HEK293 (cell line): ENCODE measurements around the gene FGR.

Experiments used
- IKZF3 ChIP-seq: fragments of 450-650 bp; IDR thresholded peaks from 2 replicates; pipeline ENCODE4 v1.5.0; 2018; ENCODE audit warnings: missing biosample characterization, mild to moderate bottlenecking, missing genetic modification characterization, moderate library complexity
- KLF16 ChIP-seq: fragments of 450-650 bp; formaldehyde crosslinking; IDR thresholded peaks from 2 replicates; pipeline ENCODE4 v1.5.1; 2017; ENCODE audit warnings: missing biosample characterization, missing genetic modification characterization
- KLF9 ChIP-seq: fragments of 450-650 bp; formaldehyde crosslinking; IDR thresholded peaks from 2 replicates; pipeline ENCODE4 v1.5.1; 2016; ENCODE audit warnings: missing biosample characterization, missing genetic modification characterization, low read depth
- MYNN ChIP-seq: fragments of 450-650 bp; formaldehyde crosslinking; IDR thresholded peaks from 2 replicates; pipeline ENCODE4 v1.5.1; 2016; ENCODE audit warnings: missing biosample characterization, missing genetic modification characterization, borderline replicate concordance
- PATZ1 ChIP-seq: fragments of 450-650 bp; formaldehyde crosslinking; IDR thresholded peaks from 2 replicates; pipeline ENCODE4 v1.5.1; 2016; ENCODE audit warnings: missing biosample characterization, missing genetic modification characterization
- ZBTB17 ChIP-seq: fragments of 450-650 bp; formaldehyde crosslinking; IDR thresholded peaks from 2 replicates; pipeline ENCODE4 v1.5.1; 2016; ENCODE audit warnings: missing biosample characterization, missing genetic modification characterization
- ZBTB26 ChIP-seq: fragments of 450-650 bp; formaldehyde crosslinking; optimal IDR thresholded peaks from 2 replicates; pipeline ENCODE3; 2016; ENCODE audit warnings: missing biosample characterization, mild to moderate bottlenecking, missing genetic modification characterization
- ZFP69B ChIP-seq: fragments of 450-650 bp; formaldehyde crosslinking; IDR thresholded peaks from 2 replicates; pipeline ENCODE4 v1.5.1; 2016; ENCODE audit warnings: missing biosample characterization, missing genetic modification characterization
- ZNF148 ChIP-seq: fragments of 450-650 bp; formaldehyde crosslinking; IDR thresholded peaks from 2 replicates; pipeline ENCODE4 v1.5.0; 2017; ENCODE audit warnings: missing biosample characterization, missing genetic modification characterization, borderline replicate concordance
- ZNF280C ChIP-seq: fragments of 450-650 bp; formaldehyde crosslinking; IDR thresholded peaks from 2 replicates; pipeline ENCODE4 v1.5.1; 2016; ENCODE audit warnings: missing biosample characterization, missing genetic modification characterization
- ZNF292 ChIP-seq: fragments of 450-650 bp; formaldehyde crosslinking; IDR thresholded peaks from 2 replicates; pipeline ENCODE4 v1.5.1; 2016; ENCODE audit warnings: low read depth, missing biosample characterization, missing genetic modification characterization, borderline replicate concordance
- ZNF398 ChIP-seq: fragments of 450-650 bp; formaldehyde crosslinking; IDR thresholded peaks from 2 replicates; pipeline ENCODE4 v1.5.1; 2017; ENCODE audit warnings: missing biosample characterization, missing genetic modification characterization
- ZNF426 ChIP-seq: fragments of 450-650 bp; formaldehyde crosslinking; IDR thresholded peaks from 2 replicates; pipeline ENCODE4 v1.5.1; 2017; ENCODE audit warnings: missing biosample characterization, missing genetic modification characterization, mild to moderate bottlenecking, inconsistent platforms, moderate library complexity
- ZNF449 ChIP-seq: fragments of 450-650 bp; formaldehyde crosslinking; IDR thresholded peaks from 2 replicates; pipeline ENCODE4 v1.5.1; 2017; ENCODE audit warnings: missing biosample characterization, mild to moderate bottlenecking, missing genetic modification characterization, moderate library complexity
- ZNF530 ChIP-seq: fragments of 450-650 bp; formaldehyde crosslinking; IDR thresholded peaks from 2 replicates; pipeline ENCODE4 v1.5.1; 2016; ENCODE audit warnings: low read depth, missing biosample characterization, missing genetic modification characterization
- ZNF580 ChIP-seq: fragments of 450-650 bp; formaldehyde crosslinking; IDR thresholded peaks from 2 replicates; pipeline ENCODE4 v1.5.1; 2016; ENCODE audit warnings: missing biosample characterization, missing genetic modification characterization
- ZNF585B ChIP-seq: fragments of 450-650 bp; formaldehyde crosslinking; IDR thresholded peaks from 2 replicates; pipeline ENCODE4 v1.5.1; 2016; ENCODE audit warnings: missing biosample characterization, missing genetic modification characterization
- ZNF600 ChIP-seq: fragments of 450-650 bp; formaldehyde crosslinking; IDR thresholded peaks from 2 replicates; pipeline ENCODE4 v1.5.1; 2016; ENCODE audit warnings: missing biosample characterization, missing genetic modification characterization
- ZNF645 ChIP-seq: fragments of 450-650 bp; formaldehyde crosslinking; IDR thresholded peaks from 2 replicates; pipeline ENCODE4; 2016; ENCODE audit warnings: missing biosample characterization, missing genetic modification characterization
- ZNF704 ChIP-seq: fragments of 450-650 bp; formaldehyde crosslinking; IDR thresholded peaks from 2 replicates; pipeline ENCODE4 v1.5.1; 2016; ENCODE audit warnings: missing biosample characterization, missing genetic modification characterization

Gene FGR

GRCh38 chr1:27568300-27569087 lies 66.5 kb downstream of the FGR start (continued):
- TF ChIP-seq PATZ1: peak; percentile 61; the same call in 1 of the 2 replicates
- peak; percentile 85 for TF ChIP-seq ZBTB26 (tag by site-specific recombination)
- no peak for TF ChIP-seq ZNF530 (tag by site-specific recombination)
- peak; percentile 84 for TF ChIP-seq IKZF3 (tag by site-specific recombination)
- TF ChIP-seq ZNF426 (tag by site-specific recombination): no peak
- TF ChIP-seq ZNF280C (tag by site-specific recombination): no peak
- no peak for TF ChIP-seq ZNF148 (tag by site-specific recombination)
- peak; percentile 87 for TF ChIP-seq ZNF600 (tag by site-specific recombination)
- TF ChIP-seq KLF16 (tag by site-specific recombination): peak; percentile 82
- TF ChIP-seq ZNF580 (tag by site-specific recombination): no peak
- no peak for TF ChIP-seq ZNF398 (tag by site-specific recombination)
- TF ChIP-seq ZNF292 (tag by site-specific recombination): no peak
- peak; percentile 95 for TF ChIP-seq KLF9 (tag by site-specific recombination)
- no peak for TF ChIP-seq MYNN (tag by site-specific recombination)
- TF ChIP-seq ZBTB17 (tag by site-specific recombination): peak; percentile 41; the same call in 1 of the 2 replicates
- TF ChIP-seq ZNF704 (tag by site-specific recombination): no peak
- TF ChIP-seq ZNF449 (tag by site-specific recombination): no peak
- no peak for TF ChIP-seq ZNF645 (tag by site-specific recombination)
- no peak for TF ChIP-seq ZFP69B (tag by site-specific recombination)
- TF ChIP-seq ZNF585B (tag by site-specific recombination): no peak
